H1 (cell line): ENCODE results near the gene TMEM114. TPM values are rescaled to one million over a fixed set of nuclear protein-coding genes. Genes with fewer than 3 reads are reported as not detected.
A peak's percentile ranks its signal among the peaks of the same experiment; 100 is the strongest.

Experiments used
- CTCF ChIA-PET: fragments of 300-600 bp; sonication (Branson Sonifier 250); formaldehyde crosslinking; loops from one replicate; lab custom pipeline; 2021; ENCODE audit not compliant: partially characterized antibody; lab: Charles Lee
- POLR2A ChIA-PET: fragments of 300-600 bp; sonication (Branson Sonifier 250); formaldehyde crosslinking; loops from one replicate; lab custom pipeline; 2021; ENCODE audit warnings: inconsistent platforms; ENCODE audit not compliant: partially characterized antibody; lab: Charles Lee
- DNase-seq, 2 experiments: peaks; one replicate each; pipeline versions ENCODE4 v3.0.0 to v3.0.0-alpha.2; 2010 to 2022; ENCODE audit warnings: low spot score in 2 of 2, low read depth in 1 of 2, mixed read lengths in 1 of 2
- FAIRE-seq: peaks from 2 replicates; lab custom pipeline; 2011; peaks lifted over from hg19 to GRCh38; lab: Jason Lieb, UNC
- H2AFZ ChIP-seq: 2 replicates; pipeline ENCODE4 v1.8.1; 2012; ENCODE audit warnings: low read length, inconsistent platforms
- H2AK5ac ChIP-seq: 2 replicates; pipeline ENCODE4 v1.6.1; 2013; ENCODE audit warnings: low read depth, low read length
- H2BK120ac ChIP-seq: replicated peaks from 2 replicates; pipeline ENCODE3; 2013; ENCODE audit warnings: low read depth, low read length, inconsistent platforms
- H2BK12ac ChIP-seq: 2 replicates; pipeline ENCODE4 v1.6.1; 2013; ENCODE audit warnings: low read depth, low read length
- H2BK15ac ChIP-seq: 2 replicates; pipeline ENCODE4 v1.6.1; 2013; ENCODE audit warnings: low read length
- H2BK20ac ChIP-seq: 2 replicates; pipeline ENCODE4 v1.6.1; 2013; ENCODE audit warnings: low read length
- H2BK5ac ChIP-seq: 2 replicates; pipeline ENCODE4 v1.6.1; 2013; ENCODE audit warnings: low read depth, low read length
- H3K14ac ChIP-seq: 2 replicates; pipeline ENCODE4 v1.6.1; 2013; ENCODE audit warnings: inconsistent platforms; ENCODE audit not compliant: insufficient read length
- H3K18ac ChIP-seq: 2 replicates; pipeline ENCODE4 v1.6.1; 2013; ENCODE audit warnings: low read length; ENCODE audit errors: extremely low read depth
- H3K23ac ChIP-seq: 2 replicates; pipeline ENCODE4 v1.6.1; 2013; ENCODE audit warnings: inconsistent platforms; ENCODE audit not compliant: insufficient read length
- H3K23me2 ChIP-seq: 2 replicates; pipeline ENCODE4 v1.6.1; 2013; ENCODE audit warnings: low read depth, low read length
- H3K27ac ChIP-seq: 2 replicates; pipeline ENCODE4 v1.6.1; 2011; ENCODE audit warnings: low read depth, low read length, inconsistent platforms
- H3K27me3 ChIP-seq, 4 experiments: replicated peaks in 1 of 4; 1 replicate in 1 of 4; 2 replicates in 3 of 4; pipeline versions ENCODE4 v1.6.1 to v1.8.1; 2011 to 2013; ENCODE audit warnings: low read length in 3 of 4, mild to moderate bottlenecking in 3 of 4, inconsistent platforms in 2 of 4, mixed read lengths in 2 of 4, moderate library complexity in 1 of 4; ENCODE audit not compliant: control insufficient read depth in 3 of 4, insufficient read depth in 3 of 4; ENCODE audit errors: extremely low read depth in 1 of 4
- H3K36me3 ChIP-seq, 4 experiments: 2 replicates each; pipeline versions ENCODE4 v1.6.1 to v1.8.1; 2011 to 2013; ENCODE audit warnings: mild to moderate bottlenecking in 4 of 4, low read length in 3 of 4, moderate library complexity in 2 of 4, control low read depth in 1 of 4, inconsistent platforms in 1 of 4; ENCODE audit not compliant: insufficient read depth in 4 of 4, control insufficient read depth in 2 of 4
- H3K4ac ChIP-seq: replicated peaks from 2 replicates; pipeline ENCODE3; 2013; ENCODE audit warnings: low read length, low read depth, mixed read lengths, inconsistent platforms; ENCODE audit not compliant: insufficient read length
- H3K4me1 ChIP-seq, 4 experiments: replicated peaks in 1 of 4; 1 replicate in 1 of 4; 2 replicates in 3 of 4; pipeline versions ENCODE4 v1.6.1 to v1.8.1; 2011 to 2013; ENCODE audit warnings: low read length in 3 of 4, inconsistent platforms in 2 of 4, mixed read lengths in 1 of 4; ENCODE audit not compliant: insufficient read depth in 4 of 4, control insufficient read depth in 3 of 4
- H3K4me2 ChIP-seq, 2 experiments: 2 replicates each; pipeline versions ENCODE4 v1.6.1 to v1.8.1; 2011 to 2013; ENCODE audit warnings: low read depth in 2 of 2, low read length in 2 of 2, control low read depth in 1 of 2, inconsistent platforms in 1 of 2, mild to moderate bottlenecking in 1 of 2; ENCODE audit not compliant: insufficient read depth in 1 of 2
- H3K4me3 ChIP-seq, 4 experiments: fragments of 200-600, 300-600 bp in 1 of 4; sonication (generic), shearing (Covaris generic), sonication (Bioruptor Twin) in 1 of 4; 2 replicates each; pipeline versions ENCODE4 v1.5.1 to v1.8.1; 2011 to 2016; ENCODE audit warnings: low read length in 4 of 4, low read depth in 3 of 4, control low read depth in 2 of 4, inconsistent platforms in 2 of 4, mild to moderate bottlenecking in 2 of 4, mixed read lengths in 1 of 4, moderate library complexity in 1 of 4; ENCODE audit not compliant: insufficient read depth in 2 of 4; ENCODE audit errors: extremely low read depth in 1 of 4
- H3K56ac ChIP-seq: replicated peaks from 2 replicates; pipeline ENCODE3; 2013; ENCODE audit warnings: low read depth, mild to moderate bottlenecking, mixed read lengths, low read length, inconsistent platforms; ENCODE audit not compliant: insufficient read length
- H3K79me1 ChIP-seq: 2 replicates; pipeline ENCODE4 v1.6.1; 2013; ENCODE audit warnings: low read depth, low read length, control low read depth
- H3K79me2 ChIP-seq, 2 experiments: 2 replicates each; pipeline versions ENCODE4 v1.6.1 to v1.8.1; 2012 to 2013; ENCODE audit warnings: low read length in 2 of 2, mild to moderate bottlenecking in 2 of 2, inconsistent platforms in 1 of 2; ENCODE audit not compliant: insufficient read depth in 2 of 2, control insufficient read depth in 1 of 2
- H3K9ac ChIP-seq, 4 experiments: replicated peaks in 1 of 4; 1 replicate in 1 of 4; 2 replicates in 3 of 4; pipeline versions ENCODE4 v1.6.1 to v1.8.1; 2011 to 2013; ENCODE audit warnings: low read depth in 3 of 4, low read length in 3 of 4, control low read depth in 2 of 4, mild to moderate bottlenecking in 2 of 4, moderate library complexity in 2 of 4, inconsistent platforms in 1 of 4; ENCODE audit errors: extremely low read depth in 1 of 4
- H3K9me3 ChIP-seq, 2 experiments: 2 replicates each; pipeline versions ENCODE4 v1.6.1 to v1.8.1; 2012 to 2013; ENCODE audit warnings: mild to moderate bottlenecking in 2 of 2, moderate library complexity in 2 of 2, control low read depth in 1 of 2, inconsistent platforms in 1 of 2, low read depth in 1 of 2, low read length in 1 of 2, mixed read lengths in 1 of 2; ENCODE audit not compliant: insufficient read depth in 2 of 2
- H4K20me1 ChIP-seq, 2 experiments: replicated peaks in 1 of 2; 2 replicates each; pipeline versions ENCODE3 to v1.8.1; 2011 to 2013; ENCODE audit warnings: inconsistent platforms in 2 of 2, low read length in 2 of 2, mild to moderate bottlenecking in 1 of 2; ENCODE audit not compliant: insufficient read depth in 2 of 2, control insufficient read depth in 1 of 2
- H4K5ac ChIP-seq: 2 replicates; pipeline ENCODE4 v1.6.1; 2013; ENCODE audit warnings: low read length, low read depth, mixed read lengths, inconsistent platforms; ENCODE audit not compliant: insufficient read length
- H4K8ac ChIP-seq: 2 replicates; pipeline ENCODE4 v1.8.0; 2013; ENCODE audit warnings: mild to moderate bottlenecking, moderate library complexity, low read length, inconsistent platforms; ENCODE audit not compliant: insufficient read depth; ENCODE audit errors: extremely low read depth
- H4K91ac ChIP-seq: replicated peaks from 2 replicates; pipeline ENCODE3; 2013; ENCODE audit warnings: low read length, mixed read lengths, inconsistent platforms; ENCODE audit not compliant: insufficient read length
- HDAC6 ChIP-seq: IDR thresholded peaks from one replicate; pipeline ENCODE4 v1.7.1; 2012; ENCODE audit warnings: low read depth, mild to moderate bottlenecking, inconsistent platforms, low read length, moderate library complexity
- TBP ChIP-seq: IDR thresholded peaks from 2 replicates; pipeline ENCODE4 v1.6.1; 2011; ENCODE audit warnings: low read depth, low read length, improper control_type of control experiment
- WGBS, 2 experiments: shearing (Covaris generic) in 1 of 2; methylation state at CpG; one replicate each; pipeline versions ENCODE4 v1.1.6 to v1.1.7; 2013 to 2015; ENCODE audit warnings: low lambda C conversion rate in 2 of 2, mixed read lengths in 2 of 2, inconsistent platforms in 1 of 2, low coverage in 1 of 2, missing lambda C conversion rate in 1 of 2; ENCODE audit not compliant: insufficient replicate concordance in 2 of 2, insufficient coverage in 1 of 2, insufficient read length in 1 of 2; ENCODE audit errors: extremely low coverage in 1 of 2, missing lambda C conversion rate in 1 of 2; 5-methylcytosine and 5-hydroxymethylcytosine counted together
- polyA plus RNA-seq, 7 experiments: library from polyadenylated mRNA; depleted of rRNA in 3 of 7; stranded (reverse) in 5 of 7; unstranded in 2 of 7; fragments of >200 nt in 5 of 7; fragments of 200-250 nt in 2 of 7; gene quantifications; 1 replicate in 5 of 7; 2 replicates in 1 of 7; 4 replicates in 1 of 7; pipeline versions ENCODE4 v1.2.1 to v1.2.3, GENCODE V29; 2011 to 2013; ENCODE audit warnings: missing spikeins in 2 of 7, mixed read lengths in 2 of 7
- total RNA-seq: library from RNA; stranded (reverse); fragmentation: NEBNext Ultra II Directional; extraction: Animal tissue kit (Norgen Biotek cat#: 25700); gene quantifications from 2 replicates; pipeline ENCODE4 v1.2.1, GENCODE V29; 2021

TMEM114 gene
- total and polyA plus RNA-seq, 2 of the 8 experiments (the other 6 are each of a cell fraction or from before 2014, with no cell fraction given), result 1.6 to 2.9 TPM

GRCh38 chr16:8621222-8621571 lies 30.9 kb upstream of the TMEM114 start:
- H3K36me3 ChIP-seq, result peaks cover 8 to 16% (median 9%) of the 10 kb centered on the region in 4 experiments
- H3K79me1 ChIP-seq, result peaks cover 17% of the 10 kb centered on the region
- no peak overlapping the region for H3K18ac ChIP-seq
- no peaks in the 10 kb centered on the region for H3K9me3 ChIP-seq
- no peak overlapping the region for H2BK15ac ChIP-seq
- H3K56ac ChIP-seq, result no peak overlapping the region
- H4K5ac ChIP-seq, result no peak overlapping the region
- H2AFZ ChIP-seq, result peak overlapping the region; percentile 92
- H3K4me2 ChIP-seq, result peak overlapping the region; percentile 56 to 80
- peak overlapping the region; percentile 94; the same call in 1 of the 2 replicates for H3K27ac ChIP-seq
- peaks cover 4% of the 10 kb centered on the region for H3K23me2 ChIP-seq
- H3K79me2 ChIP-seq, result peaks cover 9 to 44% of the 10 kb centered on the region in 2 experiments
- no peak overlapping the region for H2BK12ac ChIP-seq
- H2AK5ac ChIP-seq, result no peak overlapping the region
- peak overlapping the region in 3 of 4 experiments; percentile 34 to 97 (median 96); a peak in 2 of 7 replicates for H3K9ac ChIP-seq
- no peak overlapping the region for H2BK120ac ChIP-seq
- ChIA-PET CTCF (interaction anchor here (0.9 to 24.1 kb wide), 3 partner anchors 16 to 49 kb away, joined by 3 to 416 read pairs (median 81); no protein-coding TSS in a partner anchor), POLR2A (interaction anchor here (0.6 to 4.4 kb wide), 10 partner anchors 9 to 65 kb away, joined by 3 to 23 read pairs (median 3); no protein-coding TSS in a partner anchor)
- no peak for DNase-seq
- H2BK20ac ChIP-seq, result no peak overlapping the region
- H3K4me1 ChIP-seq, result no peaks in the 10 kb centered on the region; a peak in 1 of 7 replicates
- H2BK5ac ChIP-seq, result peak overlapping the region; percentile 97; the same call in 1 of the 2 replicates
- H3K27me3 ChIP-seq, result no peaks in the 10 kb centered on the region
- H3K14ac ChIP-seq, result no peak overlapping the region
- H4K91ac ChIP-seq, result no peak overlapping the region
- H3K4me3 ChIP-seq, result peak overlapping the region; percentile 74 to 94 (median 87)
- peaks cover 4 to 5% of the 10 kb centered on the region in 2 experiments for H4K20me1 ChIP-seq
- 0 out of 2 replicates have a peak overlapping the region, but pooled peaks have one; percentile 16 for H4K8ac ChIP-seq
- WGBS, 2 experiments, result 27% methylated on average over 12 of the region's 12 CpGs; no CpG with 5 or more reads in 1 of the 2 experiments
- TF ChIP-seq TBP (peak; percentile 59; the same call in 1 of the 2 replicates), HDAC6 (no peak)
- no peak overlapping the region for H3K23ac ChIP-seq
- no peak overlapping the region for H3K4ac ChIP-seq
- no peak for FAIRE-seq
